Stimulated activated CD4-positive, alpha-beta T cell treated with anti-CD3 and anti-CD28 coated beads, Interleukin-4, amount 100 ng/mL, for 4 hours (primary cell): ENCODE data around the gene CNOT6.

Source experiments
- DNase-seq, 2 experiments: peaks; one replicate each; pipeline ENCODE4 v3.0.0-alpha.2; 2020

The CNOT6 gene

DNA sequence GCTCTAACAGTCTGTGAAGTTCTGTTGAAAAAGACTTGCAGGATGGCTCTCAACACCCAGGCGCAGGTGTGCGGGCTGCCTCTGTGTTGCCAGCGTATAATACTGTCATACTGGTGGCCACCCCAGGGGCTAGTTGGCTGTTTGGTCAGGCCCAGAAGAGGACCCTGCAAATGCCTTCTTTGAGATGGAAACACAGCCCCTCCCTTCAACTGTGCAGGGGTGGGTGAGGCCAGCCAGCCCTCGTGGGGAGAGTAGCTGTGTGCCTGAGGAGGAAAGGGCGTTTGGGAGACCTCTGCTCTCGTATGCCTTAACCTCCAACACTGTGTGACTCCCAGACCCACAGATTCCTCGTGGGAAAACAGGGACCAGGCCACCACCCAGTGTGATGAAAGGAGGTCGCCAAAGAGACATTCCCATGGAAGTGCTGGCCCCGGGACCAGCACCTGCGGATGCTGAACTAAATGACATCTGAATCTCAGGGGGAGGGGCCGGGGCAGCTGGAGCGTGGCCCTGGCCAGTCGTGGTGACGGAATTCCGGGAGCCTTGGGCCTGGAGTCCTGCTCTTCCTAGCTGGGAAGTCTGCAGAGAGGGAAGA lies 108.4 kb downstream of the CNOT6 start:
- no peak for DNase-seq

DNA sequence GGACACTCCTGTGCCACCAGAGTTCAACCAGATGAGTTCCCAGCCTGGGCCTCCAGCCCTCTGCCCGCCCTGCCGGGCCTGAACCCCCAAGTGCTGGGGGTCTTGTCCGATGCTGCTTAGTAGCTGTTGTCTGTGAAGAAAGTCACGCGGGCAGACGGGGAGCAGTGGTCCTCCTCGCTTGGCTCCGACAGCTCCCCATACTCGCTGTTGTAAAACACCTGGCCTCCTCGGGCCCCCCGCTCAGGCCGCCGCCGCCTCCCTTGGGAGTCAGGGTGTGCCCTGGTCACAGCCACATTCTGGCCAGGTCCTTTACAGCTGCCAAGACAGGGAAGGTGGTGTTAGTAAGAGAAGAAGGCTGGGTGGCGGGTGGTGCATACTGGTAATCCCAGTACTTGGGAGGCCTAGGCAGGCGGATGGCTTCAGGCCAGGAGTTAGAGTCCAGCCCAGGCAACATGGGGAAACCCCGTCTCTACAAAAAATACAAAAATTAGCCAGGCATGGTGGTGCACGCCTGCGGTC lies 109.0 kb downstream of the CNOT6 start:
- no peak for DNase-seq

DNA sequence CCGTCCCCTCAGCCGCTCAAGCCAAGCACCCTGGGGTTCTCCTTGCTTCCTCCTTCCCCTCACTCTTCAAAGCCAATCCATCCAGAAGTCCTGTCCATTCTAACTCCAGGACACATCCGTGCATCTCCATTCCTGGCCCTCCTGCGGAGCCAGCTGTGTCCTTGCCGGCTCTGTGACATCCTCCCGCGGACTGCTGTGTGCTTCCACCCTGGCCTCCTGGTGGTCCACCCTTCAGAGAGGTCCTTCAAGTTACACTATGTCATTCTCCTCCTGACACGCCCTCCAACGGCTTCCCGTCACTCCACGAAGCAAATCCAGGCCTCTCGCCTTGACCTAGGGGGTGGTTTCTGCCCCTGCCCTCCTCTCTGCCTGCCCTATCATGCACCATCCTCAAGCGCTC lies 110.1 kb downstream of the CNOT6 start:
- DNase-seq, result no peak

DNA sequence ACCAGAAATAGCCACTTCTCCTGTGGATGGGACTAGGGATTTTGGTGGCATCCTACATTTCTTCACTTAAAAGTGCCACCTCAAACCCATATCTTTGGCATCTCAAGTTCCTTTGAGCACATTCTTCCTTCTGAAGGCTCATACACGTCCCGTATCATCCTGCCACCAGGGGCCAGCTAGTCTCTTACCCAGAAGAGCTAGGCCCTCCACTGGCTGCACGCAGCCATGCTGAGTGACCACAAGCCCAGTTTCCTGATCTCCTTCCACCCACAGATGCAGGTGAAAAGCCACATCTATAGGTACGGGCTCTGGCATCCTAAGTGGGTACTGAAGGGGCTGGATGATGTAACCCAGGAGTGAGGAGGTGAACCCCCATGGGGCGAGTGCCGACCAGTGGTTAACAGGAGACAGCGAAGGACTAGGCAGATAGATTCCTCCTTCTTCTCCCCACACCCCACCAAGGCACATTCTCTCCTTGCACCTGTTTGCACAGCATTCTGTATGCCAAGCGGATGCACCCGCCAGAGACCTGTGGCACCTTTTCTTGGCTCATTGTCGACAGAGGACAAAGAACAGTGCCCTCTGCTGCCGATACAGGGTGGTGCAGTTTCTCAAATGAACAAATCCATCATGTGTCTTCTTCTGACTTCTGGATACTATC lies 111.5 kb downstream of the CNOT6 start:
- peak; percentile 33 to 63 for DNase-seq

DNA sequence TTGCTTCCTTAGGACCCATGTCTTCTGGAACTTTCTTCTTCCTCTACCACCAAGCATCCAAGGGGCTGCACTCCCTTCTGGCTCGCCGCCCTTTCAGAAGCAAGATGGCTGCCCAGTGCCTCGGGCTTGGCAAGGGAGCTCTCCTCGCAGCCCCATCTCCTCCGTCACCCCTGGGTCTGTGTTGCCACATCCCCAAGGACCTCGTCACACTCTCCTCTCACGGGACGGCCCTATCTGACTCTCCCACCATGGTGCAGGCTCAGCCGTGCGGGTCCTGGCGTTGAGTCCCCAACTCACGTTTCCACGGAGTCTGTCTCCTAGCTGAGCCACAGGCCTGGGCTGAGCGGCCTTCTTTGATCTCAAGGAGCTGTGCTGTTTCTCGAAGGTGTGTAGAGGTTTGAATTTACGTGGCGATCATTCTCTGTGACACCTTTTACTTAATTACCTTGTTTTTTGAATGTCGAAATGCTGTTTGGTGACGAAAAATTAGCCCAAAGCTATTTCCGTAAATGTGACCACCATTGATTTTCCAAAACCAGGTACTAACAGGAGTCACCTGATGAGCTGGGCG lies 112.1 kb downstream of the CNOT6 start:
- no peak for DNase-seq

DNA sequence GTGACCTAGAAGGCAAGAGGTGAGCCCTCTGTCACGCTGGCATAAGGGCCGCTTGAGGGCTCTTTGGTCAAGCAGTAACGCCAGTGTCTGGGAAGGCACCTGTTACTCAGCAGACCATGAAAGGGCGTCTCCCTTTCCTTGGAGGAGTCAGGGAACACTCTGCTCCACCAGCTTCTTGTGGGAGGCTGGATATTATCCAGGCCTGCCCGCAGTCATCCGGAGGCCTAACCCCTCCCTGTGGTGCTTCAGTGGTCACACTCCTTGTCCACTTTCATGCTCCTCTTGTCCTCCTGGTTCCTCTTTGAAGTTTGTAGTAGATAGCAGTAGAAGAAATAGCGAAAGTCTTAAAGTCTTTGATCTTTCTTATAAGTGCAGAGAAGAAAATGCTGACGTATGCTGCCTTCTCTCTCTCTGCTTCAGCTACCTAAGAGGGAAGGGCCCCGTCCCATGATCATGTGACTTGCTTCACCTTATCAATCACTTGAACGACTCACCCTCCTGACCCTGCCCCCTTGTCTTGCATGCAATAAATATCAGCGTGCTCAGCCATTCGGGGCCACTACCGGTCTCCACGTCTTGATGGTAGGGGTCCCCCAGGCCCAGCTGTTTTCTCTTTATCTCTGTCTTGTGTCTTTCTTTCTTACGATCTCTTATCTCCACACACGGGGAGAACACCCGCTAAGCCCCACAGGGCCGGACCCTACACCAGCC lies 113.8 kb downstream of the CNOT6 start:
- DNase-seq, result no peak

DNA sequence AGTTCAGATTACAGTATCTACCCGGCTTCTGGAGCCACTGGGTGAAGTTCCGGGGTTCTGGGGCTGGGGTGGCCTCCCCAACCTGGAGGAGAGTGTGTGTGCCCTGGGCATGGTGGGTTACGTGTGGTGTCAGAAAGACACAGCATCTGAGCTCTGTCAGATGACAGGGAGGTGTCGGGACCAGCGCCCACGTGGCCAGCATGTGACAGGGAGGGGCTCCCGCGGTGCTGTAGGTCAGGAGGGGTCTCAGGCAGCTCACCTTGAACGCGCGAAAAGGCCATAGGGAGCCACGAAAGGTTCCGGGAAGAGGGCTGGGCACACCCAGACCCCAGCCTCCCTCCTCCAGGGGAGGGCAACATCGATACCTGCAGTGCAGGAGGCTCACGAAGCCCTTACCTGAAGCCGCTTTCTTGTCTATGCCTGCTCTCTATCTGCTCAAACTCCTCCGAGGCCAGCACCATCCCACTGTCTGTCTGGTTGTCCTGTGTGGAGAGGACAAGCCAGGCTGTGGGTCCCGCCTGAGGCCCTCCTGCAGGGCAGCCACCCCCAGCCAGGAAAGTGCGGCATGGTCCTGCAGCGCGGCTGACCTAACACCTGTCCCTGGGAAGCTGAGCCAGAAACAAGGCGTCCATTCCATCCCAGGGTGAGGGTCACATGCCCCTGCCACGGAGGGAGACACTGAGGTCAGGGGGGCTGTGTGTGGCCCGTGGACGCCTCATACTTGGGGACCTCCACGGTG lies 114.6 kb downstream of the CNOT6 start:
- DNase-seq, result no peak

DNA sequence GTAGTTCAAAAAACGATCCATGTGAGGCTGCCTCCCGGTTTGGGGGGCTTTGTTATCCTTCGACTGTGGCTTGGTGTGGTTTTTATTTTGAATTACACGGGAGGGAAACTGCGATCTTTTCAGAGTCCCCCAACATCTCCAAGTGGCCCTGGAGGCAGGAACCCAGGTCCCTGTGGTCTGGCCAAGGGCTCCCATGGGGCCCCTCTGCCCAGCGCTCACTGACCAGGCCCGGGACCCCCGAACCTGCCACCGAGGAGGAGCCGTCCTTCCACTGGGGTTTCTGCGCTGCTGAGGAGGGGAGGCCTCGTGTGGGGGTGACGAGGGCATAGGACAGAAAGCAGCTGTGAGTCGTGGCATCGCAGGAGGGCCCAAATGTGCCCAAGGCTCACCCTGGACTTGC lies 115.2 kb downstream of the CNOT6 start:
- DNase-seq, result no peak

DNA sequence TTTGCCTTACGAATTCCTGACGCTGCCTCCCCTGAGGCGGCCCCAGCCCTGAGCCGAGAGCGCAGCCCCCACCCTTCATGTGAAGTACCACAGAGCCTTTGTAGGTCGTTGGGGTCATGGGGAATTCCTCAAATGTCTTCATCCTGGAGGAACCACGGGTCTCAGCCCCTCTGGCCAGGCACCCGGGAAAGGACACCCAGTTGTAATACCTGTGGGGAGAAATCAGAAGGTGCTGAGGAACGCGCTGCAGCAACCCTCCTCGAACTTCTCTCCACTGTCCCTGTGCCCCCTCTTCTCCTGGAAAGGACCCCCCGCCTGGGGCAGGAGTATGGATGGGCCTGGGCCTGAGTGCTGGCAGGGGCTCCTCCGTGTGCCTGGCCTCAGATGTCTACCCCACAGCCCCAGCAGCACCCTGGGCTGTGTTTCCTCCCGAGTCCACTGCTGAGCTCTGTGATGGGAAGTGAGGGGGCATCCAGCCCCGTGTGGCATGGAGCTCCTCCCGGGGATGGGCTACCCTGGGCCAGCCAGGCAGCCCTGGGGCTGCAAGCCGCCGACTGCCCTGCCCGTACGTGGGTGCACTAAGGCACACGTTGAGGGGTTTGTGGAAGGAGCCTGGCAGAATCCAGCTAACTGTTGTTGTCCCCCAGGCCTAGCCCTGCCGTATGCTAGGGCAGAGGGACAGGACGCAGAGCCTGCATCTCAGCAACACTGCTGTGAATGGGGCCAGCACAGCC lies 115.8 kb downstream of the CNOT6 start:
- DNase-seq, result no peak

DNA sequence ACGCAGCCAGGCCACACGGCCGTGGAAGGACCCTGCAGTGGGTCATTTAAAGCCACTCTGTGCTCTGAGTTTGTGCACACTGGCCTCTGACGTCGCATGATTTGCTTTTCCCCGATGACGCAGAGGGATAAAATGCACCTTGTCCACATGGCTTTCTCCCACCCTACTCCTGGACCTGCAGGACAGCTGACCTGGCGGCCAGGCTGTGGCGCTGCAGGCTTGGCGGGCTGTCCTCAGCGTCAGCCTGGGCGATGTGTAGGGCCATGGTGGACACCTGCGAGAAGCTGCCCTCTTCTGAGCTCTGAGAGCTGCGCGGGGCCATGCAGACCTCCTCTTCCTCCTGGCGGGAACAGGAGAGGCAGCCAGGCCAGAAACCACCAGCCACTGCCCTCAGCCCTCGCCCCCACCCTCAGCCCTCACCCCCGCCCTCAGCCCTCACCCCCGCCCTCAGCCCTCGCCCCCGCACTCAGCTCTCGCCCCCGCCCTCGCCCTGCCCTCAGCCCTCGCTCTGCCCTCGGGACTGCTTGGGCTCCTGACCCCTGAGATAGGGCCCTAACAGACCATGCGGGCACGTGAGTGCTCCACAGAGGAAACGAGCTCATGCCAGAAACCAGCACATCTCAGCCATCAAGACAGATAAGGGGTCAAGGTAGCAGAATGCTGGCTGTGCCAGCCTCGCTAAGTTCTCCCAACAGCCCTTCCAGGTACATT lies 117.1 kb downstream of the CNOT6 start:
- no peak for DNase-seq

DNA sequence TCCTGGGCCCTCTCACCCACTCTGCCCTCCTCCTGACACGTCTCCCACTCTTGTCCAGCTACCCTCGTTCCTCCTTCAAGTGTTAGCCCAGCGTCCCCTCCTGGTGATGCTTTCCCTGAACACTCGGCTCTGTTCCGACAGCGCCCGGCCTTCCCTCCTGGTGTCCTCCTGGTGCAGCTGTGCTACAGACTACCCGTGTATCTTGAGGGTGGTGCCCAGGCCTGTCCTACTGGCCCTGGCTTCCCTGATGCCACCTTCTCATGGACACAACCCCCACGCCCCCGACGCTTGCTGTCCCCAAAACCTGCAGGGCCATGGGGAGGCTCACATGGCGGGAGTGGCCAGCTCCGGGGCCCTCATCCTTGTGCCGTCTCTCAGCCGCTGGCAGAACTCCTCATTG lies 118.5 kb downstream of the CNOT6 start:
- no peak for DNase-seq

DNA sequence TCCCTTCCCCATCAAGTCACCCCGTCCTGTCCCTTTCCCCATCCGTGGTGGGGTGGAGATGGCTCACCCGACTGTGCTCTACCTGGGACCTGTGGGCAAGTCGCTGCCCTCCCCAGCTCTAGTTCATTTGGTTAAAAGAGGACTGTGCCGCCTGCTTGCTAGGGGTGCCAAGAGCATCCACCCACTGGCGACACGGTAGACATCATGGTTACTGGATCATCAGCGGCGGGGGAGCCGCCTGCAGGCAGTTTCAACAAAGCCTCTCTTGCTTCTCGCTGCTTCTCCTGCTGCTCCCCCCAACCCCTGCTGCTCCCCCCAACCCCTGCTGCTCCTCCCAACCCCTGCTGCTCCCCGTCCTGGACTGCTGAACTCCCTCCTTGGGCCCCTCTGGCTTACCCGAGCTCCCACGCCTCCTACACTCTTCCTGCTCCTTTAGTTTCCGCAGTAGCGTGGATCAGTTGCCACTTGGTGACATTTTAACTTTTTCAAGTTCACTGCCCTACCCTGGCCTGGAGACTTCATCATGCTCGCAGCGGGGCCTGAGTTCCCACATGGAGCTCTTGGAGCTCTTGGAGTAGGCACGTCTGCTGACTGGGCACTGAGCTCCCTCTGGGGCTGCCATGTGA lies 119.1 kb downstream of the CNOT6 start:
- DNase-seq, result no peak

DNA sequence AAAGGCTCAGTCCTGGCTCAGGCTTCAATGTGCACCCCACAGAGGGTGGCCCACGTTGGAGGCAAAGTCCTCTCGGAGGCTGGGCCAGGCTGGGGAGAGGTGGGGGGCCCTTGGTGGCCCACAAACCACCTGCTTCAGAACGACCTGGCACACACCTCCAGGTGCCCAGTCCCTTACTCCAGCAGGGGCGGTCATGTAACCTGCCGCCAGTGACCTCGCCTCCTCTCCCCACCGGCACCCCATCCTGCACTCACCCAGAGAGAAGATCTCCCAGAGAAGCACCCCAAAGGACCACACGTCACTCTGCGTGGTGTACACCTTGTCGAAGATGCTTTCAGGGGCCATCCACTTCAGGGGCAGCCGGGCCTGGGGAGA lies 119.6 kb downstream of the CNOT6 start:
- DNase-seq, result no peak

DNA sequence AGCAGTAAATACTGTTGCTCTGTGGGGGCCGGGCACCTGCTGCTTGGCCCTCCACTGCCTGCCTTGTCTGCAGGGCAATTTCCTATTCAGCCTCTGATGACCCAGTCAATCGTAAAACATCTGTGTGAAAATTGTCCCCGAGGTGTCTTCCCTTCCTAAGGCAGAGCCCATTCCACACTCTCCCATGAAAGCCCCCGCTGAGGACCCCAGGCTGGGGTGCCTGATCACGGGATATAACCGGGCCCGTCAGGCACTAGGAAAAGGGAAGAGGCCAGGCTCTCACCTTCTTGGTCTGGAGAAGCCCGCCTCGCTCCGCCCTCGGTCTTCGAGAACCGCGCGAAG lies 124.3 kb downstream of the CNOT6 start:
- DNase-seq, result no peak

DNA sequence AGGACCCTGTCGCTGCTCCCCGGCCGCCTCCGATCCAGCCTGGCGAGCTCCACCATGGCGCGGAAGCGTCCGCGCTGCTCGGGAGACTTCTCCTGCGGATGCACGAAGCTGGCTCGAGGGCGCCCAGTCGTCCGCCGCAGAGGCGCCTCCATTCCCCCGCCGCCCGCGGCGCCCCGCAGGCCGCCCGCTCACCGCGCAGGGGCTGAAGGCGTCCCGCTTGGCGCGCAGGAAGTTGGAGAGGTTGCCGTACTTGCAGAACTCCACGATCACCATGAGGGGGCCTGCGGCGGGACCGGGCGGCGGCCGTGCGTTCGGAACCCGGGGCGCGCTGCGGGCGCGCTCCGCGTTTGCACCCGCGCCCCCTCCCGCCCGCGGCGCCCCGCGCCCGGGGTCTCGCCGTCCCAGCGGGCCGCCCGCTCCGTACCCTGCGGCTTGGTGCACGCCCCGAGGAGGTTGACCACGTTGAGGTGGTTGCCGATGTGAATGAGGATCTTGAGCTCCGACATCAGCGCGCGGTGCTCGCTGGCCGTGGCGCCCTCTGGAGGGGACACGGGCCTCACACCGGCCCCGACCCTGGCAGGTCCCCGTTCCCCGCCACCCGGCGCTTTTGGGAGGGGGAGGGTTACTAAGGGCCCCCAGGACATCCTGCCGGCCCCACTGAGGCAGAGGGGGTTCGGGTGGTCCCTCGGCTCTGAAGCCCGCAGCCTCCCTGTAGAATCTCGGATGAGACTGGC lies 124.8 kb downstream of the CNOT6 start:
- peak; percentile 23 to 40 for DNase-seq

DNA sequence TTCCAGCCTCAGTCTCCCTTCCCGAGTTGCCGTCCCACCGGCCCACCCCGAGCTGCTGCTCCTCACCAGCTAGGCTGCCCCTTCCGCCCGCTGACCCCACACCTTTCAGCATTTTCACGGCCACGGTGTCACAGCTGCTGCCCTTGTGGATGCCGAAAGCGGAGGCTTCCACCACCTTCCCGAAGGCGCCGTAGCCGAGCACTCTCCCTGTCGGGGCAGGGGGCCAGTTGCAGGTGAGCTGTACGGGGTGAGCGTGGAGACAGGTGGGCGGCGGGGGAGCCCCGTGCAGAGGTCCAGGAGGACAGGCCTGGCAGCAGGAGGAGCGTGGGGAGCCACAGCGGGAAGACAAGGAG lies 125.4 kb downstream of the CNOT6 start:
- no peak for DNase-seq

DNA sequence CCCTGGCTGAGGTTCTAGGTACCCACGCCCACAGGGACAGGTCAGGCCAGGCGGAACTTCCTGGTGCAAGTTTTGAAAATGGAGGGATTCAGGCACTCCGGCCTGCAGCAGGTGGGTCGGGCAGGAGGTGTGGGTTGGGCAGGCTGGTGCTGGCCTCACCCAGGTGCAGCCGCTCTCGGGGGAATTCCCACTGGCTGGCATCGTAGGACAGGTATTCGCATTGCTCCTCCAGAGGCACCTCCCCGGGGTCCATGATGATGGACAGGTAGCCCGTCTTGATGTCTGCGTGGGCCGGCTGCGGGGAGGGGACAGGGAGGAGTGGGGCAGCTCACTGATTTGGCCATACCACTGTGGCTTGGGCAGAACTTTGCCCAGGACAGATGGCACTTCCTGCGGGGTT lies 125.8 kb downstream of the CNOT6 start:
- no peak for DNase-seq

DNA sequence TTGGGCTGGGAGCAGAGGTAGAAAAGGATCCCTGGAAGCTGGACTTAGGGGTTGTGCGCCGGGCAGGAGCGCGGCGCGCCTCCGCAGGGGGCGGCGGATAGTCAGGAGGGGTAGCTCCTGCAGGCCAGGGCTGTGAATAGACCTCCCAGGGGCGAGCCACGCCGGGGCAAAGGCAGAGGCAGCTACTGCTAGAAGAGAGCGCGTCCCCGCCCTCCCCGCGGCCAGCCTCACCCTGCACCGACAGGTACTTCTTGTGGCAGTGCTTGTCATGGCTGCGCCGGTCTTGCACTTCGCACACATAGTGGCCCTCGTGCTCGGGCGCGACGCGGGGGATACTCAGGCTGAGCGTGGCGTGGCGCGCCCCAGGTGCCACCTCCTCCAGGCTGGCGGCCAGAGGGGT lies 127.1 kb downstream of the CNOT6 start:
- DNase-seq, result no peak

DNA sequence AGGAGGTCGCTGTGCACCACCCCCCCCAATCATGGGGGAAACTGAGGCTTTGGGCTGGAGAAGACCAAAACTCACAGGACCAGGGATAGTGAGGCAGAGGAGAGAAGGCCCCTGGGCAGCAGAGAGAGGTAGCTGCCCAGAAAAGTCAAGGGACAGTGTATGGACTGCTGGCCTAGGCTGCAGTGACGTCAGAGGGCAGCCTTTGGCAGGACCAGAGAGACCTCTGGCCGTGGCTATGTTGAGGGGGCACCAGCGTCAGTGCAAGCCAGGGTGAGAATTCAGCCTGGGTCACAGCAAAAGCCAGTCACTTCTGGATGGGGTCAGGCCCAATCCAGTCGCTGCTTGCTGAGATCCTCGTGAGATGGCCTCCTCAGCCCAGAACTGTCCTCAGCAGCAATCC lies 128.7 kb downstream of the CNOT6 start:
- no peak for DNase-seq

DNA sequence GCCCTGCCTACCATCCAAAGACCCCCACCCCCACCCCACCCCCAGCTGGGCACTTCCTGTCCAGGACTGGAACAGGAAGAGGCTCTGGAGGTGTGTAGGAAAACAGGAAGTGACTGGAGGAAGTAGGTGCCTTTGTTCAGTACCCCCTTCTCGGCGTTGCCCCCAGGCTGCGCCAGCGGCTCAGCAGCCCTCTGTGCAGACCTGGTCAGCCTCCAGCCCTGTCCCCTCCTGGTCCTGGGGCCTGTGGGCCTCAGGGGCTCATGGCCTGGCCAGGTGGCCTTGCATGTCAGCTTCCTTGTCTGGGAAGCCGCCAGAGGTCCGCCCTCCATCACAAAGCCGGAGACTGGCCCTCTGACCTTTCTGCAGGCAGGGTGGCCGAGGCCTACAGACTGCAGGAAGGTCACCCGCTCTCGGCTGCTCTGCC lies 129.2 kb downstream of the CNOT6 start:
- DNase-seq, result no peak

DNA sequence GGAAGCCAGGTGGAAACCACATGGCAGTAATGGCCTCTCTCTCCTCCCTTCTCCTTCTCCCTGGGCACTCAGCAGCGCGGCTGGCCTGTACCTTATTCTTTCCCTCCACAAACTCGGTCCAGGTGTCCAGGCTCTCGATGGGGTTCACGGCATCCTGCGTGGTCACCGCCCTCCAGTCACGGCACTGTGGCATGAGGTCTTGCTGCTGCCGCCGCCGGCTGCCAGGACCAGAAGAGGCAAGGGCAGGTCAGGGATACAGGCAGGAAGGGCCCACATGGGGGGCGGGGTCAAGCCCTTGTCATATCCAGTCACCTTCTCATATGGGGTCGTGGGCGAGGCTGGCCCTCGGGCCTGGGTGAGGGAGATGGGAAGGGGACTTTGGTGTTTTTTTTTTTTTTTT lies 129.7 kb downstream of the CNOT6 start:
- DNase-seq, result no peak
